Keratinocyte (primary cell): ENCODE data around the gene YTHDF1. TPM values are rescaled to one million over a fixed set of nuclear protein-coding genes. Genes with fewer than 3 reads are reported as not detected.
A peak's percentile ranks its signal among the peaks of the same experiment; 100 is the strongest.

Experiments used
- DNase-seq: peaks from one replicate; pipeline ENCODE4 v3.0.0-alpha.2; 2011; ENCODE audit warnings: low read depth, missing footprints, low spot score
- FAIRE-seq: peaks from 2 replicates; lab custom pipeline; 2011; peaks lifted over from hg19 to GRCh38; lab: Jason Lieb, UNC
- H2AFZ ChIP-seq: 2 replicates; pipeline ENCODE4 v1.6.0; 2012; ENCODE audit warnings: low read length, control low read depth, inconsistent platforms; ENCODE audit not compliant: control insufficient read depth
- H3K27ac ChIP-seq: 2 replicates; pipeline ENCODE4 v1.5.1; 2011; ENCODE audit warnings: low read length; ENCODE audit not compliant: control insufficient read depth, insufficient read depth
- H3K27me3 ChIP-seq: 3 replicates; pipeline ENCODE4 v1.6.0; 2011; ENCODE audit warnings: low read length; ENCODE audit not compliant: control insufficient read depth, insufficient read depth; ENCODE audit errors: extremely low read depth
- H3K36me3 ChIP-seq, 2 experiments: 2 replicates in 1 of 2; 3 replicates in 1 of 2; pipeline ENCODE4 v1.5.1; 2011; ENCODE audit warnings: low read length in 2 of 2, mild to moderate bottlenecking in 1 of 2; ENCODE audit not compliant: control insufficient read depth in 2 of 2, insufficient read depth in 2 of 2; ENCODE audit errors: extremely low read depth in 1 of 2
- H3K4me1 ChIP-seq: 3 replicates; pipeline ENCODE4 v1.5.1; 2011; ENCODE audit warnings: low read length; ENCODE audit not compliant: control insufficient read depth, insufficient read depth; ENCODE audit errors: extremely low read depth
- H3K4me2 ChIP-seq: 3 replicates; pipeline ENCODE4 v1.6.0; 2011; ENCODE audit warnings: low read depth, low read length; ENCODE audit not compliant: control insufficient read depth, insufficient read depth; ENCODE audit errors: extremely low read depth
- H3K4me3 ChIP-seq, 3 experiments: fragments of 200-600 bp in 1 of 3; sonication (generic) in 1 of 3; 2 replicates in 2 of 3; 3 replicates in 1 of 3; pipeline ENCODE4 v1.5.1; 2011 to 2016; ENCODE audit warnings: low read length in 3 of 3, mild to moderate bottlenecking in 3 of 3, control low read depth in 2 of 3, inconsistent platforms in 1 of 3, low read depth in 1 of 3, mixed read lengths in 1 of 3, mixed run types in 1 of 3, moderate library complexity in 1 of 3; ENCODE audit not compliant: control insufficient read depth in 2 of 3, insufficient read depth in 2 of 3; ENCODE audit errors: extremely low read depth in 1 of 3
- H3K79me2 ChIP-seq: 2 replicates; pipeline ENCODE4 v1.6.0; 2012; ENCODE audit warnings: low read length; ENCODE audit not compliant: control insufficient read depth, insufficient read depth
- H3K9ac ChIP-seq: 3 replicates; pipeline ENCODE4 v1.6.0; 2011; ENCODE audit warnings: low read length; ENCODE audit not compliant: control insufficient read depth, insufficient read depth; ENCODE audit errors: extremely low read depth
- H3K9me1 ChIP-seq: 3 replicates; pipeline ENCODE4 v1.6.0; 2011; ENCODE audit warnings: low read length; ENCODE audit not compliant: control insufficient read depth, insufficient read depth; ENCODE audit errors: extremely low read depth
- H3K9me3 ChIP-seq: 2 replicates; pipeline ENCODE4 v1.5.1; 2012; ENCODE audit warnings: low read depth, low read length; ENCODE audit not compliant: control insufficient read depth
- H4K20me1 ChIP-seq: 3 replicates; pipeline ENCODE4 v1.6.0; 2011; ENCODE audit warnings: low read length; ENCODE audit not compliant: control insufficient read depth, insufficient read depth; ENCODE audit errors: extremely low read depth
- EZH2 ChIP-seq: IDR thresholded peaks from one replicate; pipeline ENCODE4 v1.6.1; 2012; ENCODE audit warnings: inconsistent platforms, mild to moderate bottlenecking, low read length, moderate library complexity
- dilution Hi-C: fragments of 300-500 bp; cut with MboI; formaldehyde crosslinking; loops from one replicate; pipeline ENCODE4 v1.7.0; 2020; ENCODE audit warnings: low sequenced_read_pairs; ENCODE audit not compliant: extremely low pct_ligation_motif_present
- polyA plus RNA-seq, 5 experiments: library from polyadenylated mRNA; depleted of rRNA in 3 of 5; stranded (reverse) in 3 of 5; stranded (forward) in 1 of 5; unstranded in 1 of 5; fragments of >200 nt; gene quantifications; 1 replicate in 1 of 5; 2 replicates in 3 of 5; 3 replicates in 1 of 5; pipeline versions ENCODE4 v1.2.1 to v1.2.3, GENCODE V29; 2011 to 2012; ENCODE audit warnings: missing spikeins in 2 of 5, low read depth in 1 of 5, low replicate concordance in 1 of 5
- TF ChIP-seq, protein P1 (sequence below), 3 experiments: IDR thresholded peaks in 1 of 3; conservative IDR thresholded peaks in 1 of 3; optimal IDR thresholded peaks in 1 of 3; 2 replicates in 2 of 3; 3 replicates in 1 of 3; pipeline versions ENCODE3 to v1.5.1; 2011; ENCODE audit warnings: low read length in 3 of 3, mild to moderate bottlenecking in 3 of 3, moderate library complexity in 2 of 3, control low read depth in 1 of 3, inconsistent platforms in 1 of 3; ENCODE audit not compliant: insufficient read depth in 2 of 3; ENCODE audit errors: extremely low read depth in 1 of 3

The YTHDF1 gene
- polyA plus RNA-seq, 1 donor (not counting 4 experiments of a cell fraction or from before 2014, with no cell fraction given), result 26.4 TPM

DNA sequence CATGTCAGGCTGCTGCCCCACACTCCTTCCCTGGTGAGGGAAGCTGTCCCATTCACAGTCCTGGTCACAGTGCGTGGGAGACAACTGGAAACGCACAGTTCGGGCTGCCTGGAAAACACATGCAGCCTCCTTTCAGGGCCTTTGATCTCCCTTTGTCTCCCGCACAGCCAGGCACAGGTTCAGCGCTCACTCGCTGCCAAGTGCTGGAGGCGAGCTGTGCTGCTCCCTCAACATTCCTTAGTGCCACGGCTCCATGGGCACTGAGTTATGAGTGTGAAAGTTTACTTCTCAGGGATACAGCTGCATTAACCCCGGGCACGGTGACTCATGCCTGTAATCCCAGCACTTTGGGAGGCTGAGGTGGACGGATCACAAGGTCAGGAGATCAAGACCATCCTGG lies 9.1 kb downstream of the YTHDF1 start:
- Histone ChIP-seq H3K36me3 (peaks cover 44 to 45% of the 10 kb centered on the region in 2 experiments), H2AFZ (no peak overlapping the region), H3K9me3 (no peaks in the 10 kb centered on the region), H3K4me3 (no peak overlapping the region), H3K27ac (no peak overlapping the region), H3K9me1 (peaks cover 2% of the 10 kb centered on the region), H3K4me2 (no peak overlapping the region), H3K9ac (no peak overlapping the region), H3K27me3 (no peaks in the 10 kb centered on the region), H4K20me1 (peaks cover 61% of the 10 kb centered on the region), H3K79me2 (peaks cover 86% of the 10 kb centered on the region), H3K4me1 (no peaks in the 10 kb centered on the region)
- no peak for DNase-seq
- dilution Hi-C loops, result no loop called here
- FAIRE-seq, result peak; percentile 56
- TF ChIP-seq EZH2, result no peak
- TF ChIP-seq, protein P1, sequence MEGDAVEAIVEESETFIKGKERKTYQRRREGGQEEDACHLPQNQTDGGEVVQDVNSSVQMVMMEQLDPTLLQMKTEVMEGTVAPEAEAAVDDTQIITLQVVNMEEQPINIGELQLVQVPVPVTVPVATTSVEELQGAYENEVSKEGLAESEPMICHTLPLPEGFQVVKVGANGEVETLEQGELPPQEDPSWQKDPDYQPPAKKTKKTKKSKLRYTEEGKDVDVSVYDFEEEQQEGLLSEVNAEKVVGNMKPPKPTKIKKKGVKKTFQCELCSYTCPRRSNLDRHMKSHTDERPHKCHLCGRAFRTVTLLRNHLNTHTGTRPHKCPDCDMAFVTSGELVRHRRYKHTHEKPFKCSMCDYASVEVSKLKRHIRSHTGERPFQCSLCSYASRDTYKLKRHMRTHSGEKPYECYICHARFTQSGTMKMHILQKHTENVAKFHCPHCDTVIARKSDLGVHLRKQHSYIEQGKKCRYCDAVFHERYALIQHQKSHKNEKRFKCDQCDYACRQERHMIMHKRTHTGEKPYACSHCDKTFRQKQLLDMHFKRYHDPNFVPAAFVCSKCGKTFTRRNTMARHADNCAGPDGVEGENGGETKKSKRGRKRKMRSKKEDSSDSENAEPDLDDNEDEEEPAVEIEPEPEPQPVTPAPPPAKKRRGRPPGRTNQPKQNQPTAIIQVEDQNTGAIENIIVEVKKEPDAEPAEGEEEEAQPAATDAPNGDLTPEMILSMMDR (optimal IDR thresholded peaks at IDR 0.05 in 1 of 3, IDR thresholded peaks at IDR 0.05 in 1 of 3, conservative IDR thresholded peaks at IDR 0.05 in 1 of 3; ENCODE audit: extremely low read depth in 1 of 3, insufficient read depth in 2 of 3, low read length in 3 of 3), result no peak

DNA sequence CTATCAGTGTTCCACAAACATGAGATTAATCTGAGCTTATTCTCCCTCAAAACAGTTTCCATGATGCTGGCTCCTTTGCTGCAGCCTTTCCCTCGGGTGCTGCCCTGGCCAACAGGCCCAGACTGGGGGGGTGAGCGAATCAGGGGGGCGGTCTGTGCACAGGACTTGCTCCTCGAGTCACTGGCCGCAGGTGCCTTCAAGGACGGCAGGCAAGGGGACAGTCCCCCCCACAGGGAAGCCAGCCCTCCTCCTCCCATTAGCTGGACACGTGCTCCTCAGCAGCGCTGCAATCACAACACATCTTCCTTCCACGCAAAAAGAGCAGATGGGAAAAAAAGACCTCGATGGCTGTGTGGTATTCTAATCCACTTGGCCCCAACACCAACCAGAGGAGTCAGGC lies 10.0 kb downstream of the YTHDF1 start:
- H3K36me3 ChIP-seq, result peaks cover 46 to 47% of the 10 kb centered on the region in 2 experiments
- no peak for FAIRE-seq
- H3K9me1 ChIP-seq, result peaks cover 2% of the 10 kb centered on the region
- H3K4me2 ChIP-seq, result no peak overlapping the region
- H2AFZ ChIP-seq, result no peak overlapping the region
- no peak overlapping the region for H3K4me3 ChIP-seq
- TF ChIP-seq, protein P1 (optimal IDR thresholded peaks at IDR 0.05 in 1 of 3, IDR thresholded peaks at IDR 0.05 in 1 of 3, conservative IDR thresholded peaks at IDR 0.05 in 1 of 3; ENCODE audit: extremely low read depth in 1 of 3, insufficient read depth in 2 of 3, low read length in 3 of 3), result no peak
- TF ChIP-seq EZH2, result no peak
- peaks cover 61% of the 10 kb centered on the region for H4K20me1 ChIP-seq
- no peaks in the 10 kb centered on the region for H3K9me3 ChIP-seq
- H3K79me2 ChIP-seq, result peaks cover 86% of the 10 kb centered on the region
- dilution Hi-C loops, result no loop called here
- H3K4me1 ChIP-seq, result no peaks in the 10 kb centered on the region
- H3K27ac ChIP-seq, result no peak overlapping the region
- DNase-seq, result no peak
- H3K27me3 ChIP-seq, result no peaks in the 10 kb centered on the region
- H3K9ac ChIP-seq, result no peak overlapping the region
